Measurements from ENCODE around the gene PCDHA1.
"Not testable (repeated sequence)": the region's sequence is repeated elsewhere in the genome, so short reads cannot be mapped to it uniquely, and the experiment has no call there.

PCDHA1 gene

GRCh38 chr5:140808889-140809291 is 22.9 kb downstream of the PCDHA1 start:
- DNase-seq: no peak

GRCh38 chr5:140821375-140822280 is 35.7 kb downstream of the PCDHA1 start, which contains the start of gene PCDHA5:
Gene PCDHA5 (plus strand): TSS chr5:140821613.
- DNase-seq: peak; percentile 10

GRCh38 chr5:140822281-140822629 is 36.3 kb downstream of the PCDHA1 start:
- DNase-seq: no peak

GRCh38 chr5:140822969-140823368 is 37.0 kb downstream of the PCDHA1 start:
- DNase-seq: not testable (repeated sequence)

- no peak for DNase-seq
Measured at GRCh38 chr5:140823475-140823874, 37.5 kb downstream of the PCDHA1 start.

- DNase-seq: no peak
Measured at GRCh38 chr5:140827704-140828361, 41.9 kb downstream of the PCDHA1 start, which contains the start of gene PCDHA6. Gene PCDHA6 (plus strand): TSS chr5:140827960. CDS start chr5:140828092, 132 bp downstream.

- DNase-seq: no peak
Measured at GRCh38 chr5:140828362-140828737, 42.4 kb downstream of the PCDHA1 start.

- not testable (repeated sequence) for DNase-seq
Measured at GRCh38 chr5:140829511-140830501, 43.9 kb downstream of the PCDHA1 start.

GRCh38 chr5:140833993-140834392 is 48.1 kb downstream of the PCDHA1 start, which contains the start of gene PCDHA7:
Gene PCDHA7 (plus strand): TSS chr5:140834269. CDS start chr5:140834384, 115 bp downstream.
- peak; percentile 20 for DNase-seq

- DNase-seq: not testable (repeated sequence)
Measured at GRCh38 chr5:140834439-140835008, 48.6 kb downstream of the PCDHA1 start.

- no peak for DNase-seq
Measured at GRCh38 chr5:140835622-140836510, 49.9 kb downstream of the PCDHA1 start.

GRCh38 chr5:140840978-140841962 is 55.3 kb downstream of the PCDHA1 start, which contains the start of gene PCDHA8:
Gene PCDHA8 (plus strand): TSS chr5:140841187. CDS start chr5:140841322, 135 bp downstream.
- no peak for DNase-seq

GRCh38 chr5:140842798-140843733 is 57.1 kb downstream of the PCDHA1 start:
- DNase-seq: no peak

- DNase-seq: not testable (repeated sequence)
Measured at GRCh38 chr5:140848139-140849102, 62.5 kb downstream of the PCDHA1 start, which contains the start of gene PCDHA9. Gene PCDHA9 (plus strand): TSS chr5:140848382. CDS start chr5:140848496, 114 bp downstream.

GRCh38 chr5:140849831-140850634 is 64.1 kb downstream of the PCDHA1 start:
- not testable (repeated sequence) for DNase-seq

Measured in fibroblast of skin of right biceps (primary cell).